Activated naive CD4-positive, alpha-beta T cell treated with anti-CD3 and anti-CD28 coated beads, Interleukin-2, amount 50 U/mL, for 24 hours (primary cell): ENCODE data around the gene PTTG1.
A peak's percentile ranks its signal among the peaks of the same experiment; 100 is the strongest.
"Not testable (repeated sequence)": the region's sequence is repeated elsewhere in the genome, so short reads cannot be mapped to it uniquely, and the experiment has no call there.

Source experiments
- H3K27ac Mint-ChIP-seq: one replicate; pipeline ENCODE4 v1.8.0; 2021; ENCODE audit warnings: mild to moderate bottlenecking, mixed read lengths
- H3K27me3 Mint-ChIP-seq: one replicate; pipeline ENCODE4 v1.8.0; 2021; ENCODE audit warnings: mixed read lengths
- H3K36me3 Mint-ChIP-seq: one replicate; pipeline ENCODE4 v1.8.0; 2021; ENCODE audit warnings: mixed read lengths
- H3K4me1 Mint-ChIP-seq: one replicate; pipeline ENCODE4 v1.8.0; 2021; ENCODE audit warnings: mixed read lengths
- H3K4me3 Mint-ChIP-seq: one replicate; pipeline ENCODE4 v1.8.0; 2021; ENCODE audit warnings: mild to moderate bottlenecking, mixed read lengths
- H3K9me3 Mint-ChIP-seq: one replicate; pipeline ENCODE4 v1.8.0; 2021; ENCODE audit warnings: mixed read lengths

The PTTG1 gene

GRCh38 chr5:160399402-160400353 is 22.0 kb upstream of the PTTG1 start, which contains the start of gene FAM200C:
Gene FAM200C, minus strand, starts transcription at chr5:160400054. Its CDS starts 4,564 bp downstream, at chr5:160395490.
- H3K4me3 Mint-ChIP-seq, result peak within 1 kb of the TSS; percentile 93
- H3K27ac Mint-ChIP-seq, result peak within 1 kb of the TSS; percentile 59
- H3K36me3 Mint-ChIP-seq, result peaks cover 9% of the 10 kb centered on the region
- H3K9me3 Mint-ChIP-seq, result no peaks in the 10 kb centered on the region
- H3K27me3 Mint-ChIP-seq, result no peaks in the 10 kb centered on the region
- H3K4me1 Mint-ChIP-seq, result peaks cover 19% of the 10 kb centered on the region

GRCh38 chr5:160418561-160419457 is 2.8 kb upstream of the PTTG1 start, which contains the start of gene SLU7:
Gene SLU7, minus strand, starts transcription at chr5:160419081. Its CDS starts 3,787 bp downstream, at chr5:160415294.
- Mint-ChIP-seq H3K4me1 (peaks cover 84% of the 10 kb centered on the region), H3K27ac (peak within 1 kb of the TSS; percentile 98), H3K27me3 (no peaks in the 10 kb centered on the region), H3K9me3 (no peaks in the 10 kb centered on the region), H3K36me3 (peaks cover 2% of the 10 kb centered on the region), H3K4me3 (peak within 1 kb of the TSS; percentile 97)

GRCh38 chr5:160419458-160420330 is 2.0 kb upstream of the PTTG1 start:
- Mint-ChIP-seq H3K4me3 (peak overlapping the region; percentile 97), H3K27me3 (no peaks in the 10 kb centered on the region), H3K36me3 (peaks cover 2% of the 10 kb centered on the region), H3K27ac (peak overlapping the region; percentile 98), H3K9me3 (no peaks in the 10 kb centered on the region), H3K4me1 (peaks cover 93% of the 10 kb centered on the region)

- peaks cover 95% of the 10 kb centered on the region for H3K4me1 Mint-ChIP-seq
These were observed 1.4 kb upstream of the PTTG1 start for GRCh38 chr5:160420331-160420610.

GRCh38 chr5:160423099-160423498 is 1.4 kb downstream of the PTTG1 start:
- Mint-ChIP-seq H3K36me3 (no peaks in the 10 kb centered on the region), H3K27me3 (no peaks in the 10 kb centered on the region)

More at GRCh38 chr5:160420331-160420610, 1.4 kb upstream of the PTTG1 start:
- no peaks in the 10 kb centered on the region for H3K9me3 Mint-ChIP-seq
- peaks cover 2% of the 10 kb centered on the region for H3K36me3 Mint-ChIP-seq
- H3K27me3 Mint-ChIP-seq, result no peaks in the 10 kb centered on the region
- peak overlapping the region; percentile 97 for H3K4me3 Mint-ChIP-seq
- H3K27ac Mint-ChIP-seq, result no peak overlapping the region

DNA sequence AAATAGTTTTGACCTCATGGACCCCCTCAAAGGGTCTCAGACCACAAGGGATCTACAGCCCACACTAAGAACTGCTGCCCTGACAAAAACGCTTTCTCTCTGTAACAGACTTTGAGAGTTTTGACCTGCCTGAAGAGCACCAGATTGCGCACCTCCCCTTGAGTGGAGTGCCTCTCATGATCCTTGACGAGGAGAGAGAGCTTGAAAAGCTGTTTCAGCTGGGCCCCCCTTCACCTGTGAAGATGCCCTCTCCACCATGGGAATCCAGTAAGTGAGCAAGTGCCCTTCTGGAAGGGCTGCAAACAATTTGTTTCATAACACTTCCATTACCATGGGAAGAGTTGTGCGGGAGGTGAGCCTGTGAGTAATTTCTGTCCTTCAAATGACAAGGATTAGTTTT is 6.0 kb downstream of the PTTG1 start:
- H3K27ac Mint-ChIP-seq, result no peak overlapping the region
- H3K4me1 Mint-ChIP-seq, result peaks cover 32% of the 10 kb centered on the region
- H3K27me3 Mint-ChIP-seq, result no peaks in the 10 kb centered on the region
- H3K9me3 Mint-ChIP-seq, result no peaks in the 10 kb centered on the region
- peaks cover 4% of the 10 kb centered on the region for H3K36me3 Mint-ChIP-seq
- H3K4me3 Mint-ChIP-seq, result no peak overlapping the region

More at GRCh38 chr5:160423099-160423498, 1.4 kb downstream of the PTTG1 start:
- Mint-ChIP-seq H3K4me3 (peak overlapping the region; percentile 30), H3K9me3 (no peaks in the 10 kb centered on the region), H3K4me1 (peaks cover 73% of the 10 kb centered on the region), H3K27ac (no peak overlapping the region)

DNA sequence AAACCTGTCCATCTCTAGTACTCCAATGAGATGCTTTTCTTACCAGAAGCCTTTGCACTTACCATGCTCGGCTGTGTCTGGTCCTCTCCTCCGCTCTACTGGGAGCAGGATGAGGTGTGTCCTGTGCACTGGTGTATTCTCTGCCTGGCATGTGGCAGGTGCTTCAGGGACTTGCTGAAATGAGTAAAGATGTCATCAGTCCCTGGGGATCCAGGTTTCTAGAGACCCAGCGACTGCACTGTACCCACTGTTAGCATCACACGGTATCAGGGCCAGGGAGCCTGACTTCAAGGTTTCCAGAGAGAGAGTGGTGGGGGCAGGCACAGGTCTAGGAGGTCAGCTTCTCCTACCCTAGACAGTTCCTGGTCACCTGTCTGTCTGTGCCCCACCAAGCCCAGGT is 10.5 kb downstream of the PTTG1 start:
- no peak overlapping the region for H3K27ac Mint-ChIP-seq
- no peaks in the 10 kb centered on the region for H3K9me3 Mint-ChIP-seq
- H3K4me1 Mint-ChIP-seq, result no peaks in the 10 kb centered on the region
- H3K4me3 Mint-ChIP-seq, result no peak overlapping the region
- peaks cover 4% of the 10 kb centered on the region for H3K36me3 Mint-ChIP-seq
- H3K27me3 Mint-ChIP-seq, result peaks cover 2% of the 10 kb centered on the region

GRCh38 chr5:160432787-160433186 is 11.1 kb downstream of the PTTG1 start:
- Mint-ChIP-seq H3K9me3 (no peaks in the 10 kb centered on the region), H3K4me1 (no peaks in the 10 kb centered on the region), H3K4me3 (no peak overlapping the region), H3K27ac (no peak overlapping the region), H3K36me3 (peaks cover 4% of the 10 kb centered on the region), H3K27me3 (peaks cover 2% of the 10 kb centered on the region)

- Mint-ChIP-seq H3K27ac (no peak overlapping the region), H3K27me3 (peaks cover 2% of the 10 kb centered on the region), H3K36me3 (peaks cover 2% of the 10 kb centered on the region), H3K9me3 (no peaks in the 10 kb centered on the region), H3K4me3 (no peak overlapping the region), H3K4me1 (peaks cover 8% of the 10 kb centered on the region)
These were observed 12.4 kb downstream of the PTTG1 start for GRCh38 chr5:160434022-160434531.

DNA sequence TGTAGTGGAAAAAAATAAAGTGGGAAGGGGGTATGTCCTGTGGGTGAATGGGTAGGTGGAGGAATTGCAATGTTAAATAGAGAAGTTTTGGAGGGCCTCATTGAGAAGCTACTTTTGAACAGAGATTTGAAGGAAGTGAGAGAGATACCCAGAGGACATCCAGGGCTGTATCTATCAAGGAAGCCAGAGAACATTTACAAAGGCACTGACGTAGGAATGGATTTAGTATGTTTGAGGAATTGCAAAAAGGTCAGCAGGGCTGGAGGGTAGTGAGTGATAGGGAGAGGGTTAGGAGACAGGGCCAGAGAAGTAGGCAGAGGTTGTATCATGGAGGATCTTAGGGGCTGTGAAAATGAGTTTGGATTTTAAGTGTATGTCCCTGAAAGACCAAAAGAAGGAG is 13.9 kb downstream of the PTTG1 start:
- Mint-ChIP-seq H3K4me3 (no peak overlapping the region), H3K27ac (no peak overlapping the region), H3K27me3 (peaks cover 2% of the 10 kb centered on the region), H3K36me3 (no peaks in the 10 kb centered on the region), H3K4me1 (peaks cover 17% of the 10 kb centered on the region), H3K9me3 (no peaks in the 10 kb centered on the region)

- Mint-ChIP-seq H3K27me3 (peaks cover 2% of the 10 kb centered on the region), H3K9me3 (no peaks in the 10 kb centered on the region), H3K36me3 (no peaks in the 10 kb centered on the region), H3K4me1 (peaks cover 19% of the 10 kb centered on the region), H3K4me3 (no peak overlapping the region), H3K27ac (no peak overlapping the region)
These were observed 14.4 kb downstream of the PTTG1 start for GRCh38 chr5:160436017-160436416.

DNA sequence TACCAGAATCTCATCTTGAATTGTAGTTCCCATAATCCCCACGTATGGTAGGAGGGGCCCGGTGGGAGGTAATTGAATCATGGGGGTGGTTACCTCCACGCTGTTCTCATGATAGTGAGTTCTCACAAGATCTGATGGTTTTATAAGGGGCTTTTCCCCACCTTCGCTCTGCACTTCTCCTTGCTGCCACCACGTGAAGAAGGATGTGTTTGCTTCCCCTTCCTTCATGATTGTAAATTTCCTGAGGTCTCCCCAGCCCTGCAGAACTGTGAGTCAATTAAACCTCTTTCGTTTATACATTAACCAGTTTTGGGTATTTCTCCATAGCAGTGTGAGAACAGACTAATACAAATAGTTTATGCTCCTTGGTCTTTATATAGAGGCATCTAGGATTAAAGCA is 15.0 kb downstream of the PTTG1 start:
- H3K27ac Mint-ChIP-seq, H3K36me3 Mint-ChIP-seq, H3K9me3 Mint-ChIP-seq, H3K27me3 Mint-ChIP-seq, H3K4me3 Mint-ChIP-seq: not testable (repeated sequence)
- H3K4me1 Mint-ChIP-seq, result peaks cover 22% of the 10 kb centered on the region

GRCh38 chr5:160437271-160437670 is 15.6 kb downstream of the PTTG1 start:
- Mint-ChIP-seq H3K4me3 (no peak overlapping the region), H3K4me1 (peaks cover 24% of the 10 kb centered on the region), H3K36me3 (no peaks in the 10 kb centered on the region), H3K9me3 (no peaks in the 10 kb centered on the region), H3K27me3 (peaks cover 2% of the 10 kb centered on the region), H3K27ac (no peak overlapping the region)

- Mint-ChIP-seq H3K4me1 (peaks cover 24% of the 10 kb centered on the region), H3K27ac (peak overlapping the region; percentile 96), H3K36me3 (no peaks in the 10 kb centered on the region), H3K9me3 (no peaks in the 10 kb centered on the region), H3K27me3 (peaks cover 2% of the 10 kb centered on the region), H3K4me3 (peak overlapping the region; percentile 96)
These were observed 16.9 kb downstream of the PTTG1 start for GRCh38 chr5:160438316-160439204.
